ENCODE measurements around the gene WDR82.

DNA sequence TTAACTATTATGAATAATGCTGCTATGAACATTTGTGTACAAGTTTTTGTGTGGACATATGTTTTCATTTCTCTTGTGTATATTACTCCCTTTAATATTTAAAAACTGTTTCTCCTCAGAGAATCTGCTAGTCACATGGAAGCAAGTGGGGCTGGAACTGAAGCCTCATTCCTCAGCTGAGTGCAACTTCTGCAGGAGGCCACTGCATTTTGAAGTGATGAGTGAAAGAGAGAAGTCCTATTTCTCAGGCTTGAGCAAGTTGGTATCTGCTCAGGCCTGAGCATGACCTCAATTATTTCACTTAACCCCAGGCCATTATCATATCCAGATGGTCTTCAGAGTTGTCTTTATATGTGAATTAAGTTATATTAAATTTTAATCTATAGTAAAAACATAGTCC lies 64.5 kb downstream of the WDR82 start:
- TF ChIP-seq CTCF (conservative IDR thresholded peaks at IDR 0.05 in 1 of 2, IDR thresholded peaks at IDR 0.05 in 1 of 2; ENCODE audit: extremely low read depth in 1 of 2, insufficient read depth in 1 of 2, low read depth in 1 of 2, low read length in 2 of 2) (no peak), EZH2 (IDR thresholded peaks at IDR 0.05; ENCODE audit: borderline replicate concordance, low read length) (no peak)

Data from mammary epithelial cell (primary cell).